ENCODE results near the gene PARP3.

DNA sequence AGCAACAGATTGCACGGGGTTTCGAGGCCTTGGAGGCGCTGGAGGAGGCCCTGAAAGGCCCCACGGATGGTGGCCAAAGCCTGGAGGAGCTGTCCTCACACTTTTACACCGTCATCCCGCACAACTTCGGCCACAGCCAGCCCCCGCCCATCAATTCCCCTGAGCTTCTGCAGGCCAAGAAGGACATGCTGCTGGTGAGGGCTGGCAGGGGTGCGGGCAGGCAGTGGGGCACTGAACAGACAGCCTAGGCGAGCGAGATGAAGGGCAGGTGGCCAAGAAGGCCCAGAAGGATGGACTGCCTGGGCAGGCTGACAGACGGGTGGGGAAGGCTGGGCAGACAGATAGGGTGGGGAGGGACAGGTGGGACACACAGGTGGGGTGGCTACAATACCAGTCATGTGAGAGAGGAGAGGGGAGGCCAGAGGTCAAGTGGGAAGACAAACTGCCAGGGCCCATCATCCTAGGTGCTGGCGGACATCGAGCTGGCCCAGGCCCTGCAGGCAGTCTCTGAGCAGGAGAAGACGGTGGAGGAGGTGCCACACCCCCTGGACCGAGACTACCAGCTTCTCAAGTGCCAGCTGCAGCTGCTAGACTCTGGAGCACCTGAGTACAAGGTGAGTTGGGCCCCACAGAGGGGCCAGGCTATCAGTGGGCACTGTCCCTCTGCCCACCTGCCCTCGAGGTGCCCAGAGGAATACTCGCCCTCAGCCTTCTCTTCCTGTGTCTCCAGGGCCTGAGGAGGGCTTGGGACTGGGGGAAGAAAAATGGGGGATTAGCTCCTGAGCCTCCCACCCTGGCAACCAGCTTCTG lies 3.1 kb downstream of the PARP3 start:
- TF ChIP-seq ZNF274 (IDR thresholded peaks at IDR 0.05; ENCODE audit: borderline replicate concordance, low read depth, low read length), result no peak
- no peak for TF ChIP-seq RBM17 (IDR thresholded peaks at IDR 0.05; ENCODE audit: borderline replicate concordance, low read depth, low read length)
- no peak for TF ChIP-seq TAF15 (IDR thresholded peaks at IDR 0.05; ENCODE audit: low read depth, low read length)
- TF ChIP-seq ARID2 (IDR thresholded peaks at IDR 0.05), result no peak
- TF ChIP-seq ZNF830 (CRISPR knock-in tag; IDR thresholded peaks at IDR 0.05), result no peak
- TF ChIP-seq MTA1 (IDR thresholded peaks at IDR 0.05; ENCODE audit: borderline replicate concordance), result no peak
- TF ChIP-seq SP1 (CRISPR knock-in tag; IDR thresholded peaks at IDR 0.05), result no peak
- TF ChIP-seq FOXA1 (IDR thresholded peaks at IDR 0.05; ENCODE audit: borderline replicate concordance), result no peak
